Activated naive CD4-positive, alpha-beta T cell treated with Interleukin-2 at 50 U/mL for 16 hours (primary cell): ENCODE results near the gene POLQ.
A peak's percentile ranks its signal among the peaks of the same experiment; 100 is the strongest.
"Not testable (repeated sequence)": the region's sequence is repeated elsewhere in the genome, so short reads cannot be mapped to it uniquely, and the experiment has no call there.

ENCODE experiments used
- DNase-seq: peaks from one replicate; pipeline ENCODE4 v3.0.0-alpha.2; 2020

Gene POLQ

GRCh38 chr3:121505256-121505655 lies 40.5 kb downstream of the POLQ start:
- no peak for DNase-seq

DNA sequence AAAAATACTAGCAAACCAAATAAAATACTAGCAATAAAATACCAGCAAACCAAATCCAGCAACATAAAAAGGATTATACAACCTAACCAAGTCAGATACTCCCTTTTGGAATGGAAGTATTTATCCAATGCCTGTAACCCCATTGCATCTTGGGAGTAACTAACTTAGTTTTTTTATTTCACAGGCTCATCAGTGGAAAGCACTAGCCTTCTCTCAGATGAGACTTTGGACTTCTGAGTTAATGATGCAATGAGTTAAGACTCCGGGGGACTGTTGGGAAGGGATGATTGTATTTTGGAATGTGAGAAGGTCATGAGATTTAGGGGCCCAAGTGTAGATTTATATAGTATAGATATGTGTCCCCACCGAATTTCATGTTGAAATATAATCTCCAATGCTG lies 41.2 kb downstream of the POLQ start:
- DNase-seq, result no peak

DNA sequence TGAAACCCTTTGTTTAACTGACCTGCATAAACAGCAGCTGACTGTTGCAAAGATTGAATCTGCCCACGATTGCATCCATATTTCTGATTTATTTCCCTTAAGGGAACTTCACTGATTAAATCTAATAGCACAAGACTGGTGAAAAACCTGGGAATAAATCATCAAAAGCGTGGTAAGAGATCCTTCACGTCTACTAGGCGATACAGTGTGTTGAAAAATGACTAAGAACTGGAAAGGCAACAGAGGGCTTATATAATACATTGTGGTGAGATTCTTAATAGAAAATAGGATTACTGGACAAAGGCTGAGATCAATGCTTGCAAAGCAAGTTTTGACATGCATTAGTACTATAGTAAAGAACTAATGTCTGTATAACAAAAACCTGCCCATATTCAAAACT lies 49.0 kb downstream of the POLQ start:
- no peak for DNase-seq

DNA sequence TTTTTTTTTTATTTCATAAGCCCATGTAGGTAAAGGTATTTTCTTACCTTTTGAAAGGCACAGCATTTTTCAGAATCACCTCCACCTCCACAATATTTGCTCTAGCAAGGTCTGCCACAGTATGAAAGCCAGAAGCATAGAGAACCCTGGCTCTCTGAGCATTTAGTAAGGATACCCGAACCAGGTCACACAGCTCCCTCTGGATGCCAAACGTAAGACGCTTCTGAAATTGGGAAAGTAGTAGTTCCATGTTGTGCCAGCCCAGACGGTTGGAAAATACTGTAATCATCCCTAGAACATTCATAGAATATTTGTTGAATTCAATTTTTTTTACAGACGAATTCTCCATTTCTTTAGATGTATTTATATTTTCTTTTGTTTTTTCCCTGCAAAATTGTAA lies 52.4 kb downstream of the POLQ start:
- DNase-seq, result no peak

DNA sequence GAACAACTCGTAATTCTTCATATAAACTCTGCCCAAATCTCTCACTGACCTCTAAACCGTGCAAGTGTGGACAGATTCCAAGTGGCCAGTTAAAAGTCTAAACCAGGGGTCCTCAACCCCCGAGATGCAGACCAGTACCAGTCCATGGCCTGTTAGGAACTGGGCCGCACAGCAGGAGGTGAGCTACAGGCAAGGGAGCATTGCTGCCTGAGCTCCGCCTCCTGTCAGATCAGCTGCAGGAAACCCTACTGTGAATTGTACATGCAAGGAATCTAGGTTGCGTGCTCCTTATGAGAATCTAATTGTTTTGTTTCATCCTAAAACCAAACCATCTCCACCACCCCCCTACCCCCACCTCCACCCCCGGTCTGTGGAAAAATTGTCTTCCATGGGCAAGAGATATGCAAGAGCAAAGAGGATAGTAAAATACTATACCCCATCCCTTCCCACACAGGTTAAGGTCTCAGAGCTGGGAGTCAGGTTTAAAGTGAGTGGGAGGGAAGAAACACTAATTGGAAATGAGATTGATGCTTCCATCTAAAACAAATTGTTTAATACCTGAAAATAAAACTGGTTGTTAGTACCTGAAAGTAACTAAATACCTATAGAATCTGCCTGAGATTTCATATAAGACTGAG lies 54.0 kb downstream of the POLQ start:
- no peak for DNase-seq

- no peak for DNase-seq
Measured at GRCh38 chr3:121490161-121490560, 55.6 kb downstream of the POLQ start.

GRCh38 chr3:121488628-121489027 lies 57.2 kb downstream of the POLQ start:
- no peak for DNase-seq

GRCh38 chr3:121483290-121483689 lies 62.5 kb downstream of the POLQ start:
- no peak for DNase-seq

GRCh38 chr3:121482660-121483059 lies 63.1 kb downstream of the POLQ start:
- no peak for DNase-seq

- no peak for DNase-seq
Measured at GRCh38 chr3:121481106-121481880, 64.5 kb downstream of the POLQ start.

DNA sequence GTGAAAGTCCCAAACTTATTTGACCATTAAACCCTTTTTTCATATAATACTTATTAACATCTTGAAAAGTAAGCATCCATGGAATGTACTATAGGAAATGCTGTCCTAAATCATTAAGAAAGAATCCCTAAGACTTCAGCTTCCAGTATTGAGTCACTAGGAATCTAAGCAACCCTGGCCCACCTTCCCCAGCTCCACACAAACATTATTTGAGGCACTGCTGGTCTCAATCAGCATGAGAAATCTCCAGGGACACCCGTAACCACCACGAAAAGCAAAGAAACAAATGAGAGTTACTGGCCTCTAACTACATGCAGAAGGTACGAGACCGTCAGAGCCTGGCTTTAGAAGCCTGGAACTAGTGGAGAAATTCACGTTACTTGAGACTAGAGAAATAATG lies 68.2 kb downstream of the POLQ start:
- no peak for DNase-seq

DNA sequence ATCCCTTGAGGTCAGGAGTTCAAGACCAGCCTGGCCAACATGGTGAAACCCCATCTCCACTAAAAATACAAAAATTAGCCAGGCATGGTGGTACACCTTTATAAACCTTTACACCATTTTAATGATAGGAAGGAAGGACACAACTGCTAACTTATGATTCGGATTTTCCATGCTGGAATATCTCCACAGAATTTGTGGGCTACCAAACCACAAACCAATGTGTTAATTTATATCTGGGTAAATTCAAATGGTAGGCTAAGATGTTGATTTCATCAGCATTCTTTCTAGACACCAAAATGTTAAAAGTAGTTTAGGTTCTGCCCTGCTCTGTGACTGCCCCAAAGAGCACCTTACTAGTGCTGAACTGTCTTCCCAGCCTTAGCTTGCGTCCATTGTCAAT lies 72.8 kb downstream of the POLQ start:
- no peak for DNase-seq

- DNase-seq, result no peak
Measured at GRCh38 chr3:121467085-121467484, 78.7 kb downstream of the POLQ start.

GRCh38 chr3:121463745-121464144 lies 82.0 kb downstream of the POLQ start:
- DNase-seq, result no peak

- DNase-seq, result no peak
Measured at GRCh38 chr3:121462565-121462964, 83.2 kb downstream of the POLQ start.

DNA sequence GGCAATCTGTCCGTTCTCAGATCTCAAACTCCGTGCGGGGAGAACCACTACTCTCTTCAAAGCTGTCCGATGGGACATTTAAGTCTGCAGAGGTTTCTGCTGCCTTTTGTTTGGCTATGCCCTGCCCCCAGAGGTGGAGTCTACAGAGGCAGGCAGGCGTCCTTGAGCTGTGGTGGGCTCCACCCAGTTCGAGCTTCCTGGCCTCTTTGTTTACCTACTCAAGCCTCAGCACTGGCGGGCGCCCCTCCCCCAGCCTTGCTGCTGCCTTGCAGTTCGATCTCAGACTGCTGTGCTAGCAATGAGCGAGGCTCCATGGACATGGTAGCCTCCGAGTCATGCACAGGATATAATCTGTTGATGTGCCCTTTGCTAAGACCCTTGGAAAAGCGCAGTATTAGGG lies 94.0 kb downstream of the POLQ start:
- DNase-seq, result not testable (repeated sequence)

DNA sequence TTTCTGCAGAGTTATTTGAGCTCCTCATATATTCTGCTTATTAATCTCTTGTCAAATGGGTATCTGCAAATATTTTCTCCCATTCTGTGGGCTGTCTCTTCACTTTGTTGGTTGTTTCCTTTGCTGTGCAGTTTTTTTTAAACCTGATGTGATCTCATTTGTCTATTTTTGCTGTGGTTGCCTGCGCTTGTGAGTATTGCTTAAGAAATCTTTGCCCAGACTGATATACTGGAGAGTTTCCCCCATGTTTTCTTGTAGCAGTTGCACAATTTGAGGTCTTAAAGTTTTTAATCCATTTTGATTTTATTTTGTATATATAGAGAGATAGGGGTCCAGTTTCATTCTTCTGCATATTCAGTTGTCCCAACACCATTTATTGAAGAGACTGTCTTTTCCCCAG lies 102.3 kb downstream of the POLQ start:
- no peak for DNase-seq

DNA sequence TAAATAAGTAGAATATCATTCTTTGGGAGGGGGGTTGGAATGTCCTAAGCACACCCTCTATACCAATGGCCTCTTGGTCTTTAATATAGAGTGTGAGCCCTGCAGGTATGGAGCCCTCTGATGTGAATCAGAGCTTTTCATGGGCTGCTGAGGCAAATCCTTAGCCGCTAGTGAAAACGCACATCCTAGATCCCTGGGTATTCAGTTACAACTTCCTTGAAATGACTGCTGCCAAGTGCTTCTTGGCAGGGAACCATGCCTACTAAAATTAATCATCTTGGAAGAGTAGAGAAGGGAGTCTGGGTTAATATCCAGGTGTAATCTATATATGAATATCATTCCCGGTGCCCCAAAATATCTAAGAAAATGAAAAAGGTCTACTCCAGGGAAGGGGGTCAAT lies 109.1 kb downstream of the POLQ start:
- no peak for DNase-seq

- no peak for DNase-seq
Measured at GRCh38 chr3:121436074-121436473, 109.7 kb downstream of the POLQ start.

DNA sequence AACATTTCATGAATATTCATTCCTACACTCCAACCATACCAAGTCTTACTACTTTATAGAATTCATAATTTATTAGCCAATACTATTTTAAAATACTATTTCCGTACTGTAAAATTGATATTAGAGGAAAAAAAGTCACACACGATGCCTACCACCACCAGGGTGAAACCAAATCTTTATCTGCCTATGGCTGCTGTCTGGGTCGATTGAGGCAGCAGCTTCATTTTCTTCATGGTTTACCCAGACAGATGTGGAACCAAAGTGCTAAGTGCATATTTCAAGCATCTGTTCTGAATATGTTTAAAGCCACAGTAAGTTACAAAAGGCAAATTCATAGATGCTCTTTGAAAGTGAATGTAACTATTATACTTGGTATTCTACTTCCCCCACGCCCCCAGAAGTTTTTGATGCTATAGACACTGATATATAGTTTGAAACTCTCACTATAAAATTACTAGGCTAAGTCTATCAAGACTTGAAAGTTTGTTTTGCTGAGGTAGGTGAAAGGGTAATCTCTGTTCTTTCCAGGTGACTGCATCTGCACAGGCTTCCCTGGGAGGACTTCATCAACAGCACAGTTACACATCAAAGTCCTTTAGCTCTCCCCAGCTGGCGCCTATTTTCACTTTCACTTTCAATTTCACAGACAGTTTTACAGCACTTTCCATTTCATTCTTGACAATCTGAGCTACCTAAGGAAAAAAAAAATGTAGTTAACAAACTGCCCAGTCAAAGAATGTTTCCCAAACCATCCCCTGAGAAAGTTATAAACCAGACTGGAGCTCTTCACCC lies 113.9 kb downstream of the POLQ start:
- DNase-seq, result peak; percentile 37

DNA sequence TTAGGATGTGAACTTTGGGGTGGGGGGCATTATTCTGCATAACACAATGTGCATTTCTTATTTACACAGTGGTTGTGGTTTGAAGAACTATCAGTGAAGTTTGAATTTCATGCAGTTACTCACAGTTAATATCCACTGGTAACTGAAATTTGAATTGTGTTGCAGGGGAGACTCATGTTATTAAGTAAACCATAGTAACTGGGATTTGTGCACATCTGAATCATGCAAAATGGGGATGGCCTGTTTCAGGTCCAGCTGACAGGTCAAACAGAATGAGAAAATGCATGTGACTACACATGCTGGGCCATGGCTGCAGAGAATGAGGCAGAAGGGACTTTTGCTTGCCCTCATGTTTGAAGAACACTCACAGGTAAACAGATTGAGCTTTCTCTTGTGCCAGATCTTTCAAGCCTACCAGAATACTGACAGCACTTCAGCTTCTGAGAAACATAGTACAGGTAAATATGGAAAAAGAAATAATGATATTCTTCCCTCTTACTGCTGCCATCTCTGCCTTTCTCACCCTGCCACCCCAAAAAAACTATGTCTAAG lies 115.0 kb downstream of the POLQ start:
- no peak for DNase-seq

DNA sequence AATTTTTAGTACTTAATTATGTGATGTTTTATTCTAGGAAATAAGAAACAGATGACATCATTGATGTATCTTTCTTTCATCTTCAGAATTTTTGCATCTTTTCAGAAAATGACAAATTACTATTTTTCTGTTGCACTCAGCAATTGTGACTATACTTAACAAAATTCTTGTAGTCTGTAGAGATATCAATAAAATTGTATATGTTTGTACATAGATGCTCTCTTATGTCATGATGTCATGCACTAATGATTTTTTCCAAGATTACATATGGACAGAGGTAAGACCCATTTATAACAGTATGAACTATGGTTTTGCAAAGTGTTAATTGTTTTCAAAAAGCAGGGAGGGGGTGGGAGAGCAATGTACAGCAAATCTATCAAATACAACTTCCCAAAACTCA lies 121.2 kb downstream of the POLQ start:
- DNase-seq, result no peak

DNA sequence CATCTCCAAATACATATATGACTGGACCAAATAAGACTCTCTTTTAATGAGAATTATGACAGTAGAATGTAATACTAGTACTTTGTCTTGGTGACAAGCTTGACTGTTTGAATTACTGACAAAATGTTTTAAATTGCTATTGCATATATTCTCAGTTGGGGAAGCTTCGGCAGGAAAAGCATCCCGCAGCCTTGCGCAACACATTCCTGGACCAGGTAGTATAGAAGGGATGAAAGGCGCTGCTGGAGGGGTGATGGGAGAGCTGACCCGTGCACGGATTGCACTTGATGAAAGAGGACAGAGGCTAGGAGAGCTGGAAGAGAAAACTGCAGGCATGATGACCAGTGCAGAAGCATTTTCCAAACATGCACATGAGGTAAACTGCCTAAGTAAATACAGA lies 127.6 kb downstream of the POLQ start:
- no peak for DNase-seq

GRCh38 chr3:121414924-121415323 lies 130.9 kb downstream of the POLQ start:
- no peak for DNase-seq
